Ishikawa (cell line): ENCODE measurements around the gene CEP83.

Experiments used
- NFIC ChIP-seq: IDR thresholded peaks from 2 replicates; pipeline ENCODE4 v1.6.1; 2012
- TF ChIP-seq, protein P1 (sequence below): IDR thresholded peaks from 2 replicates; pipeline ENCODE4 v1.6.1; 2012; ENCODE audit warnings: low read depth, mild to moderate bottlenecking

DNA sequence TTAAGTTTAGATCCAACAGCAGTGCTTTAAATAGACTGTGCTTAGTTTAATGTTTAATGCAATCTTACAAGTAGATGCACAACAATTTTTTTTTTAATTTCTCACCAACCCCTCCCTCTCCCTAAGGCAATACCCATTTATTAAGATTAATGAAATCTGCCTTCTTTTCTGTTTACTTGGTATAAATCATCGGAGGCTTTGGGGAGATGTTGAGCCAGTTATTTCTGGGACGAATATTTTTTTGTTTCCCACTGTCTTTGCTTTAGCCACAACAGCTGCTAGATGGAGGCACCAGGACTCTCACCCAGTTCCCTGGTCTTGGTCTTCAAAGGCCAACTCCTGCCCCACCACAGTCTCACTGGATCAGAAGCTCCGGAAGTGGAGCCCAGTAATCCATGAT is 197.9 kb downstream of the CEP83 start:
- TF ChIP-seq, protein P1, sequence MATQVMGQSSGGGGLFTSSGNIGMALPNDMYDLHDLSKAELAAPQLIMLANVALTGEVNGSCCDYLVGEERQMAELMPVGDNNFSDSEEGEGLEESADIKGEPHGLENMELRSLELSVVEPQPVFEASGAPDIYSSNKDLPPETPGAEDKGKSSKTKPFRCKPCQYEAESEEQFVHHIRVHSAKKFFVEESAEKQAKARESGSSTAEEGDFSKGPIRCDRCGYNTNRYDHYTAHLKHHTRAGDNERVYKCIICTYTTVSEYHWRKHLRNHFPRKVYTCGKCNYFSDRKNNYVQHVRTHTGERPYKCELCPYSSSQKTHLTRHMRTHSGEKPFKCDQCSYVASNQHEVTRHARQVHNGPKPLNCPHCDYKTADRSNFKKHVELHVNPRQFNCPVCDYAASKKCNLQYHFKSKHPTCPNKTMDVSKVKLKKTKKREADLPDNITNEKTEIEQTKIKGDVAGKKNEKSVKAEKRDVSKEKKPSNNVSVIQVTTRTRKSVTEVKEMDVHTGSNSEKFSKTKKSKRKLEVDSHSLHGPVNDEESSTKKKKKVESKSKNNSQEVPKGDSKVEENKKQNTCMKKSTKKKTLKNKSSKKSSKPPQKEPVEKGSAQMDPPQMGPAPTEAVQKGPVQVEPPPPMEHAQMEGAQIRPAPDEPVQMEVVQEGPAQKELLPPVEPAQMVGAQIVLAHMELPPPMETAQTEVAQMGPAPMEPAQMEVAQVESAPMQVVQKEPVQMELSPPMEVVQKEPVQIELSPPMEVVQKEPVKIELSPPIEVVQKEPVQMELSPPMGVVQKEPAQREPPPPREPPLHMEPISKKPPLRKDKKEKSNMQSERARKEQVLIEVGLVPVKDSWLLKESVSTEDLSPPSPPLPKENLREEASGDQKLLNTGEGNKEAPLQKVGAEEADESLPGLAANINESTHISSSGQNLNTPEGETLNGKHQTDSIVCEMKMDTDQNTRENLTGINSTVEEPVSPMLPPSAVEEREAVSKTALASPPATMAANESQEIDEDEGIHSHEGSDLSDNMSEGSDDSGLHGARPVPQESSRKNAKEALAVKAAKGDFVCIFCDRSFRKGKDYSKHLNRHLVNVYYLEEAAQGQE = no peak
- TF ChIP-seq NFIC = no peak
